Measurements from ENCODE around the gene RPUSD4.

The RPUSD4 gene

GRCh38 chr11:126152586-126152985 lies 58.9 kb downstream of the RPUSD4 start:
- peaks cover 19% of the 10 kb centered on the region for H3K4me1 ChIP-seq (ENCODE audit: insufficient read depth, low read length, poor library complexity, severe bottlenecking)
- H3K9me3 ChIP-seq (ENCODE audit: insufficient read depth, low read depth, low read length): peaks cover 4% of the 10 kb centered on the region; the same call in 1 of the 2 replicates
- H4K20me1 ChIP-seq (ENCODE audit: insufficient read depth, low read length, poor library complexity, severe bottlenecking): no peaks in the 10 kb centered on the region
- no peaks in the 10 kb centered on the region for H3K27me3 ChIP-seq (ENCODE audit: insufficient read depth, low read length, poor library complexity, severe bottlenecking)
- TF ChIP-seq EZH2phosphoT487 (IDR thresholded peaks at IDR 0.05; ENCODE audit: borderline replicate concordance) (no peak), CTCF (conservative IDR thresholded peaks at IDR 0.05; ENCODE audit: low read length) (no peak)
- H2AFZ ChIP-seq (ENCODE audit: low read length): no peak overlapping the region
- no peak overlapping the region for H3K4me3 ChIP-seq (ENCODE audit: low read length, poor library complexity, severe bottlenecking)
- no peaks in the 10 kb centered on the region for H3K36me3 ChIP-seq (ENCODE audit: insufficient read depth, low read length)
- H3K9ac ChIP-seq (ENCODE audit: low read depth, low read length, poor library complexity, severe bottlenecking): no peak overlapping the region
- H3K4me2 ChIP-seq (ENCODE audit: low read depth, low read length, poor library complexity, severe bottlenecking): no peak overlapping the region
- no peaks in the 10 kb centered on the region for H3K79me2 ChIP-seq (ENCODE audit: insufficient read depth, low read length)
- H3K9me2 ChIP-seq (replicated peaks; ENCODE audit: low read depth, low read length): no peaks in the 10 kb centered on the region
- H3F3A ChIP-seq (ENCODE audit: low read depth): no peaks in the 10 kb centered on the region

GRCh38 chr11:126152152-126152551 lies 59.3 kb downstream of the RPUSD4 start:
- peaks cover 19% of the 10 kb centered on the region for H3K4me1 ChIP-seq (ENCODE audit: insufficient read depth, low read length, poor library complexity, severe bottlenecking)
- TF ChIP-seq CTCF (conservative IDR thresholded peaks at IDR 0.05; ENCODE audit: low read length): no peak
- no peak for TF ChIP-seq EZH2phosphoT487 (IDR thresholded peaks at IDR 0.05; ENCODE audit: borderline replicate concordance)
- no peaks in the 10 kb centered on the region for H3K27me3 ChIP-seq (ENCODE audit: insufficient read depth, low read length, poor library complexity, severe bottlenecking)
- H3K4me3 ChIP-seq (ENCODE audit: low read length, poor library complexity, severe bottlenecking): no peak overlapping the region
- H3F3A ChIP-seq (ENCODE audit: low read depth): no peaks in the 10 kb centered on the region
- no peaks in the 10 kb centered on the region for H3K9me2 ChIP-seq (replicated peaks; ENCODE audit: low read depth, low read length)
- no peaks in the 10 kb centered on the region for H4K20me1 ChIP-seq (ENCODE audit: insufficient read depth, low read length, poor library complexity, severe bottlenecking)
- no peak overlapping the region for H3K4me2 ChIP-seq (ENCODE audit: low read depth, low read length, poor library complexity, severe bottlenecking)
- no peak overlapping the region for H2AFZ ChIP-seq (ENCODE audit: low read length)
- H3K79me2 ChIP-seq (ENCODE audit: insufficient read depth, low read length): no peaks in the 10 kb centered on the region
- no peak overlapping the region for H3K9ac ChIP-seq (ENCODE audit: low read depth, low read length, poor library complexity, severe bottlenecking)
- H3K36me3 ChIP-seq (ENCODE audit: insufficient read depth, low read length): no peaks in the 10 kb centered on the region
- H3K9me3 ChIP-seq (ENCODE audit: insufficient read depth, low read depth, low read length): peaks cover 4% of the 10 kb centered on the region; the same call in 1 of the 2 replicates

Data from Loucy (cell line).